NCI-H2081 (cell line): ENCODE results near the gene CMTM5.
A peak's percentile ranks its signal among the peaks of the same experiment; 100 is the strongest.
"Not testable (repeated sequence)": the region's sequence is repeated elsewhere in the genome, so short reads cannot be mapped to it uniquely, and the experiment has no call there.

ENCODE experiments used
- DNase-seq, 2 experiments: peaks; one replicate each; lab custom pipeline; 2025; lab: John Stamatoyannopoulos, UW

Gene CMTM5

GRCh38 chr14:23378612-23379220 is 1.9 kb downstream of the CMTM5 start:
- no peak for DNase-seq

GRCh38 chr14:23379366-23380196 is 2.7 kb downstream of the CMTM5 start:
- peak; percentile 41 to 55 for DNase-seq

- no peak for DNase-seq
These were observed 3.5 kb downstream of the CMTM5 start for GRCh38 chr14:23380197-23380914.

- no peak for DNase-seq
These were observed 4.1 kb downstream of the CMTM5 start for GRCh38 chr14:23380976-23381375.

GRCh38 chr14:23381871-23382270 is 5.0 kb downstream of the CMTM5 start:
- no peak for DNase-seq

GRCh38 chr14:23382276-23382675 is 5.4 kb downstream of the CMTM5 start:
- no peak for DNase-seq

GRCh38 chr14:23382731-23383440 is 6.0 kb downstream of the CMTM5 start:
- no peak for DNase-seq

- DNase-seq: no peak
These were observed 7.7 kb downstream of the CMTM5 start for GRCh38 chr14:23384364-23385080.

- DNase-seq: no peak
These were observed 8.4 kb downstream of the CMTM5 start for GRCh38 chr14:23385244-23385641.

- DNase-seq: no peak
These were observed 8.9 kb downstream of the CMTM5 start for GRCh38 chr14:23385642-23386265.

GRCh38 chr14:23386266-23386657 is 9.4 kb downstream of the CMTM5 start:
- not testable (repeated sequence) for DNase-seq

GRCh38 chr14:23386999-23387398 is 10.2 kb downstream of the CMTM5 start:
- DNase-seq: no peak

- no peak for DNase-seq
These were observed 11.4 kb downstream of the CMTM5 start for GRCh38 chr14:23387916-23388882.

GRCh38 chr14:23388996-23389395 is 12.2 kb downstream of the CMTM5 start:
- DNase-seq: no peak

- no peak for DNase-seq
These were observed 12.6 kb downstream of the CMTM5 start for GRCh38 chr14:23389396-23389795.

GRCh38 chr14:23389871-23390270 is 13.0 kb downstream of the CMTM5 start:
- DNase-seq: not testable (repeated sequence)

GRCh38 chr14:23392613-23393012 is 15.8 kb downstream of the CMTM5 start:
- no peak for DNase-seq

GRCh38 chr14:23396126-23396525 is 19.3 kb downstream of the CMTM5 start:
- no peak for DNase-seq

GRCh38 chr14:23396781-23397407 is 20.0 kb downstream of the CMTM5 start:
- no peak for DNase-seq
